Gastrocnemius medialis (tissue), 4 donors: ENCODE results near the gene ACACA. TPM values are rescaled to one million over a fixed set of nuclear protein-coding genes. Genes with fewer than 3 reads are reported as not detected.

Source experiments
- ATAC-seq, 2 donors: fragments of 150-250 bp; one replicate each; pipeline ENCODE4 v1.9.1; 2016
- DNase-seq, 2 donors: peaks; one replicate each; pipeline ENCODE4 v3.0.0-alpha.2; 2019
- H3K27ac ChIP-seq, 4 donors: fragments of 200-600 bp; sonication (generic); 1 replicate in 1 of 4; 2 replicates in 3 of 4; pipeline ENCODE4 v1.5.1; 2016 to 2018; ENCODE audit warnings: mild to moderate bottlenecking in 2 of 4, moderate library complexity in 1 of 4
- H3K27me3 ChIP-seq, 3 donors: fragments of 200-600 bp; sonication (generic) in 2 of 3; 1 replicate in 1 of 3; 2 replicates in 2 of 3; pipeline versions ENCODE4 v1.5.1 to v1.6.0; 2016 to 2019; ENCODE audit warnings: mild to moderate bottlenecking in 1 of 3, moderate library complexity in 1 of 3
- H3K36me3 ChIP-seq, 2 donors: fragments of 200-600 bp; sonication (generic) in 1 of 2; one replicate each; pipeline ENCODE4 v1.5.1; 2017 to 2018
- H3K4me1 ChIP-seq, 2 donors: fragments of 200-600 bp; sonication (generic) in 1 of 2; one replicate each; pipeline ENCODE4 v1.5.1; 2016 to 2017; ENCODE audit warnings: mild to moderate bottlenecking in 2 of 2
- H3K4me3 ChIP-seq, 4 donors: fragments of 200-600 bp; sonication (generic) in 3 of 4; 1 replicate in 1 of 4; 2 replicates in 3 of 4; pipeline ENCODE4 v1.5.1; 2016 to 2019; ENCODE audit warnings: mild to moderate bottlenecking in 2 of 4
- H3K9me3 ChIP-seq, 3 donors: fragments of 200-600 bp; sonication (generic) in 2 of 3; 1 replicate in 1 of 3; 2 replicates in 2 of 3; pipeline ENCODE4 v1.5.1; 2016 to 2019
- POLR2A ChIP-seq, 2 donors: fragments of 450-650 bp; IDR thresholded peaks; one replicate each; pipeline ENCODE4 v1.6.1; 2017; ENCODE audit warnings: antibody characterized with exemption in 2 of 2, mild to moderate bottlenecking in 2 of 2, moderate library complexity in 2 of 2
- in situ Hi-C, 4 donors: fragments of 200-750 bp; cut with MboI; loops; one replicate each; pipeline versions ENCODE4 v1.15.0 to v1.8.0; 2017; ENCODE audit warnings: low sequenced_read_pairs in 4 of 4
- intact Hi-C: fragments of 100-400 bp; cut with DNase I; formaldehyde crosslinking; loops from one replicate; pipeline ENCODE4 v1.15.1; 2023; ENCODE audit warnings: low total_unique reads
- total RNA-seq, 4 donors: library from RNA; depleted of rRNA; stranded (reverse); fragments of >200 nt; gene quantifications; one replicate each; pipeline versions ENCODE4 v1.1.0 to v1.2.3, GENCODE V29; 2016
- TF ChIP-seq, protein P1 (sequence below), 5 experiments: fragments of 450-650 bp in 3 of 5; fragments of 200-600 bp in 2 of 5; sonication (generic) in 2 of 5; IDR thresholded peaks in 4 of 5; conservative IDR thresholded peaks in 1 of 5; 1 replicate in 4 of 5; 2 replicates in 1 of 5; pipeline ENCODE4 v1.5.1; 2016 to 2019; ENCODE audit warnings: antibody characterized with exemption in 5 of 5, mild to moderate bottlenecking in 3 of 5, moderate library complexity in 3 of 5

ACACA gene
- total RNA-seq, 4 donors from 2014 or later: 13.4 to 28.9 (median 18.9) TPM

DNA sequence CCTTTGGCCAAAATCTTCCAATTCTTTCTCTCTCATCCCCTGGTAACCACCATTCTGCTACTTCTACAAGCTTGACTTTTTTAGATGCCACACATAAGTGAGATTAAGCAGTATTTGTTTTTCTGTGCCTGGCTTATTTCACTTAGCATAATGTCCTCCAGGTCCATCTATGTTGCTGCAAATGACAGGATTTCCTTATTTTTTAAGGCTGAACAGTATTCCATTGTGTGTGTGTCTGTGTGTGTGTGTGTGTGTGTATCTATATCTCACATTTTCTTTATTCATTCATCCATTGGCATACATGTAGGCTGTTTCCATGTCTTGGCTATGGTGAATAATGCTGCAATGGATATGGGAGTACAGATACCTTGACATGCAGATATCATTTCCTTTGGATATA is 6.1 kb downstream of the ACACA start:
- Histone ChIP-seq H3K4me1 (peaks cover 5 to 9% of the 10 kb centered on the region in 2 donors), H3K4me3 (no peak overlapping the region), H3K27me3 (no peaks in the 10 kb centered on the region), H3K27ac (no peak overlapping the region), H3K9me3 (no peaks in the 10 kb centered on the region), H3K36me3 (no peaks in the 10 kb centered on the region)
- intact Hi-C loops: no loop called here
- in situ Hi-C loops: no loop called here
- TF ChIP-seq POLR2A (IDR thresholded peaks at IDR 0.05): no peak
- TF ChIP-seq, protein P1, sequence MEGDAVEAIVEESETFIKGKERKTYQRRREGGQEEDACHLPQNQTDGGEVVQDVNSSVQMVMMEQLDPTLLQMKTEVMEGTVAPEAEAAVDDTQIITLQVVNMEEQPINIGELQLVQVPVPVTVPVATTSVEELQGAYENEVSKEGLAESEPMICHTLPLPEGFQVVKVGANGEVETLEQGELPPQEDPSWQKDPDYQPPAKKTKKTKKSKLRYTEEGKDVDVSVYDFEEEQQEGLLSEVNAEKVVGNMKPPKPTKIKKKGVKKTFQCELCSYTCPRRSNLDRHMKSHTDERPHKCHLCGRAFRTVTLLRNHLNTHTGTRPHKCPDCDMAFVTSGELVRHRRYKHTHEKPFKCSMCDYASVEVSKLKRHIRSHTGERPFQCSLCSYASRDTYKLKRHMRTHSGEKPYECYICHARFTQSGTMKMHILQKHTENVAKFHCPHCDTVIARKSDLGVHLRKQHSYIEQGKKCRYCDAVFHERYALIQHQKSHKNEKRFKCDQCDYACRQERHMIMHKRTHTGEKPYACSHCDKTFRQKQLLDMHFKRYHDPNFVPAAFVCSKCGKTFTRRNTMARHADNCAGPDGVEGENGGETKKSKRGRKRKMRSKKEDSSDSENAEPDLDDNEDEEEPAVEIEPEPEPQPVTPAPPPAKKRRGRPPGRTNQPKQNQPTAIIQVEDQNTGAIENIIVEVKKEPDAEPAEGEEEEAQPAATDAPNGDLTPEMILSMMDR (IDR thresholded peaks at IDR 0.05 in 4 of 5, conservative IDR thresholded peaks at IDR 0.05 in 1 of 5): no peak
- no peak for DNase-seq
- no peak for ATAC-seq

DNA sequence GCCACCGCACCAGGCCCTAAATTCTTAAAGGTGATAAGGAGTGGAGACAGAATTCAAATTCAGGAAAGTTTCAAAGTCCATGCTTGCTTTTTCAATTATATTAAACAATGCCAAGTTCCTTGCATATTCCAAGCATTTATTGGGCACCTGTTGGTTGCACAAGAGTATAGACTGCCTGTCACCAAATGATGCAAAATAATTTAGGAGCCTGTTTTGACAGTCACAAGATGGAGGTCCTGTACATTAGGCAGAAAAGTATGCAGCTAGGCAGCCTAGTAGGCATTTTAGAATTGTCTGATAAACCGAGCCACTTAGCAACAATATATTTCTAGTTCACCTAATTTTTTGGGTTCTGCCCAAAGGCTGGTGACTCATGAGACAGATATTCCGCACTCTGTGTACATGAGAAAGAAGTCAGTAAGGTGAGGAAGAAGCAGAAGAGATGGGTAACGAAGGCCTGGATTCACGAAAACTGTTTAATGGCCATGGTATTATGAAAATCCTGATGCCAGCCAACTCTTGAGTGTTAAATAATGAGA is 7.3 kb downstream of the ACACA start:
- no peak for DNase-seq
- no peak overlapping the region for H3K4me3 ChIP-seq
- H3K27ac ChIP-seq: no peak overlapping the region
- H3K27me3 ChIP-seq: no peaks in the 10 kb centered on the region
- TF ChIP-seq, protein P1 (IDR thresholded peaks at IDR 0.05 in 4 of 5, conservative IDR thresholded peaks at IDR 0.05 in 1 of 5): no peak
- TF ChIP-seq POLR2A (IDR thresholded peaks at IDR 0.05): no peak
- H3K4me1 ChIP-seq: peaks cover 0 to 3% of the 10 kb centered on the region in 2 donors
- in situ Hi-C loops (no loop called here), intact Hi-C loops (loop anchor here (5.0 kb wide), 1 partner anchor 772 kb away; no protein-coding TSS in a partner anchor)
- H3K9me3 ChIP-seq: no peaks in the 10 kb centered on the region
- H3K36me3 ChIP-seq: no peaks in the 10 kb centered on the region
- ATAC-seq: no peak

DNA sequence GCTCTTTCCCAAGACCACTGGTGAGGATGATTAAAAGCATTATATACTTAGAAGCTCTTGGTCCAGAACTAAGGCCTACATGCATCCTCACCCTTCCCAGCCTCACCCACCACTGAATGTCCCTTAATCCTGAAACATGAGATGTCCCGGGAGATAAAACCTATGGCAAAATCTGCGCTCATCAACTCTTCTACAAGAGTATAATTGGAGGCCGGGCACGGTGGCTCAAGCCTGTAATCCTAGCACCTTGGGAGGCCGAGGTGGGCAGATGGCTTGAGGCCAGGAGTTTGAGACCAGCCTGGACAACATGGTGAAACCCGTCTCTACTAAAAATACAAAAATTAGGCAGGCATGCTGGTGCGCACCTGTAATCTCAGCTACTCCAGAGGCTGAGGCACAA is 13.3 kb downstream of the ACACA start:
- ATAC-seq (no peak), DNase-seq (no peak)
- Histone ChIP-seq H3K4me3 (no peak overlapping the region), H3K4me1 (peaks cover 3 to 4% of the 10 kb centered on the region in 2 donors), H3K27ac (no peak overlapping the region), H3K27me3 (no peaks in the 10 kb centered on the region), H3K9me3 (no peaks in the 10 kb centered on the region), H3K36me3 (no peaks in the 10 kb centered on the region)
- TF ChIP-seq POLR2A (IDR thresholded peaks at IDR 0.05): no peak
- TF ChIP-seq, protein P1 (IDR thresholded peaks at IDR 0.05 in 4 of 5, conservative IDR thresholded peaks at IDR 0.05 in 1 of 5): no peak
- intact Hi-C loops: no loop called here
- in situ Hi-C loops: no loop called here

DNA sequence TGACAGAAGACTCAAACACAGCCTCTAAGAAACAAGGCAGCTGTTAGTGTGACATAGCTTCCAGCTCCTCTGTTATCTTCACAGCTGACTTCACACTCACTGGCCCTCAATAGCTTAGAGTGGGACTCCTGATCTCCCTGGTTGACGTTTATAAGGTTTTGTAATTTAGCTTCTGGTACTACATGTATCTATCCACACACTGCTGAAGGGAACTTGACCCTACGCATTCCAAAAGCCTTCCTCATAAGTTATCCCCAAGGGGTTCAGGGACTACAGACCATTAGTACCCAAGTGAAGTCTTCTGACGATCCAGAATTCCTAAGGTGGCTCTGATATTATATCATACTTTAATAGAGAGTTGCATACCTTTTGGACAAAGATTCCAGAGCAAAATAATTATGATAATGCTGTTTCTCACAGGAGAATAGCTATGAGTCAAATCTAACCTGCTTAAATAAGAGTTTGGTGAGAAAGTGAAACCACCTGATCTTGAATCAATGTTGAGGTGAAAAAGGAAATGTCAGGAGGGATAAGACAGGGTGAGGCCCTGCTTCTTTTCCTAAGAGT is 14.5 kb downstream of the ACACA start:
- H3K27ac ChIP-seq: peak overlapping the region in 1 of 4 donors; percentile 55
- H3K27me3 ChIP-seq: no peaks in the 10 kb centered on the region
- ATAC-seq: peak; percentile 62 to 65
- H3K4me3 ChIP-seq: no peak overlapping the region
- in situ Hi-C loops: no loop called here
- TF ChIP-seq POLR2A (IDR thresholded peaks at IDR 0.05): no peak
- TF ChIP-seq, protein P1 (IDR thresholded peaks at IDR 0.05 in 4 of 5, conservative IDR thresholded peaks at IDR 0.05 in 1 of 5): no peak
- H3K36me3 ChIP-seq: no peaks in the 10 kb centered on the region
- intact Hi-C loops: no loop called here
- DNase-seq: no peak
- peaks cover 0 to 4% of the 10 kb centered on the region in 2 donors for H3K4me1 ChIP-seq
- no peaks in the 10 kb centered on the region for H3K9me3 ChIP-seq
